ENCODE measurements around the gene TOMM7. TPM values are rescaled to one million over a fixed set of nuclear protein-coding genes. Genes with fewer than 3 reads are reported as not detected.

The TOMM7 gene
- total RNA-seq, 1 donor from 2014 or later, result 414 TPM

- H3K27ac ChIP-seq (ENCODE audit: low read depth, low read length), result peak overlapping the region; percentile 29
These were observed 40.7 kb upstream of the TOMM7 start for GRCh38 chr7:22863156-22863899.

DNA sequence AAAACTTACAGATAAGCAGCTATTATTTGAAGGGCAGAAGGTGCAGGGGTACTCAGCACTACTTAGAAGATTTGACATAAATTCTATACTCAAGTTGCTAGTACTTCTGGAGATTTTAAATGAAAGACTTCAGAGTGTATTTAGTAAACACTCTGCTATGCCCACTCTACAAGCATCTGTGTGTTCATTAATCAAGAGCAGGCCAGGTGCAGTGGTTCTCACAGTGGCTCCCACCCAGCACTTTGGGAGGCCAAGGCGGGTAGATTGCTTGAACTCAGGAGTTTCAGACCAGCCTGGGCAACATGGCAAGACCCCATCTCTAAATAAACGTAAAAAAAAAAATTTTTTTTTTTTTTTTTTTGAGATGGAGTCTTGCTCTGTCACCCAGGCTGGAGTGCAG is 38.9 kb upstream of the TOMM7 start:
- Histone ChIP-seq H3K27me3 (ENCODE audit: control insufficient read depth in 3 of 3, insufficient read depth in 3 of 3, low read length in 3 of 3) (no peaks in the 10 kb centered on the region), H3K4me1 (ENCODE audit: control insufficient read depth in 3 of 3, insufficient read depth in 3 of 3, low read length in 3 of 3) (peaks cover 26 to 31% (median 30%) of the 10 kb centered on the region in 3 donors), H3K9me3 (ENCODE audit: control insufficient read depth in 3 of 3, low read length in 3 of 3) (no peaks in the 10 kb centered on the region), H3K9ac (ENCODE audit: low read depth in 1 of 3, low read length in 3 of 3) (no peak overlapping the region), H3K4me3 (ENCODE audit: low read length in 3 of 3) (no peak overlapping the region), H3K36me3 (ENCODE audit: control insufficient read depth in 3 of 3, insufficient read depth in 3 of 3, low read length in 3 of 3) (peaks cover 4 to 14% (median 13%) of the 10 kb centered on the region in 3 donors), H3K27ac (ENCODE audit: low read depth, low read length) (no peak overlapping the region)

More at GRCh38 chr7:22863156-22863899, 40.7 kb upstream of the TOMM7 start:
- Histone ChIP-seq H3K9me3 (ENCODE audit: control insufficient read depth in 3 of 3, low read length in 3 of 3) (no peaks in the 10 kb centered on the region), H3K4me3 (ENCODE audit: low read length in 3 of 3) (no peak overlapping the region), H3K4me1 (ENCODE audit: control insufficient read depth in 3 of 3, insufficient read depth in 3 of 3, low read length in 3 of 3) (peaks cover 26 to 40% (median 29%) of the 10 kb centered on the region in 3 donors), H3K36me3 (ENCODE audit: control insufficient read depth in 3 of 3, insufficient read depth in 3 of 3, low read length in 3 of 3) (peaks cover 4 to 12% (median 7%) of the 10 kb centered on the region in 3 donors), H3K27me3 (ENCODE audit: control insufficient read depth in 3 of 3, insufficient read depth in 3 of 3, low read length in 3 of 3) (no peaks in the 10 kb centered on the region), H3K9ac (ENCODE audit: low read depth in 1 of 3, low read length in 3 of 3) (no peak overlapping the region)

DNA sequence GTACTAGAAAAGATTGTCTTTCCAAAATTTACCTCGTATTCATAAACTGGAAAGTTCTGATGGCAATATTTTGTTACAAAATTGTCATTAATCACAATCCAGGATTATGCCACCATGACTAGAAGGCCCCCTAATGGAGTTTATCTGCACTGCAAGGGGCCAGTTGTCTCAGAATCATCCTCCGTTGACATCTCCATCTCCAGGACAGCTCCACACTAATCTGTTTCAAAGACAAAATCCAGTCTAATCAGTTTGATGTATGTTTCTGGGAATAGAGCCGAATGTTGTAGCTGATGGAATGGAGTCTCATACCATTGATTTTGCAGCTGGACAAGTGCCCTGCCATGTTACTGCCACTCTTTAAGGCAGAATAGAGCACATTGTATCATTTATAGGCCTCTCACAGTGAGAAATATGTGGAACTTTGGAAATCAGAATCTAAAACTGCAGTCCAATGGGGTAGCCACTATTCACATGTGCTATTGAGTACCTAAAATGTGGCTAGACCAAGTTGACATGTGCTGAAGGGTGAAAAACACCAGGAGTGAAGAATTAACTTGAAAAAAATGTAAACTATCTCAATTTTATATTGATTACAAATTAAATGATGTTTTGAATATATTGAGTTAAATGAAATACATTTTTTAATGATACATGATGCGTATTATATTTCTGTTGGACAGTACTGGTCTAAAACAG is 38.3 kb upstream of the TOMM7 start:
- Histone ChIP-seq H3K4me3 (ENCODE audit: low read length in 3 of 3) (no peak overlapping the region), H3K27ac (ENCODE audit: low read depth, low read length) (peak overlapping the region; percentile 69), H3K36me3 (ENCODE audit: control insufficient read depth in 3 of 3, insufficient read depth in 3 of 3, low read length in 3 of 3) (peaks cover 4 to 14% (median 13%) of the 10 kb centered on the region in 3 donors), H3K27me3 (ENCODE audit: control insufficient read depth in 3 of 3, insufficient read depth in 3 of 3, low read length in 3 of 3) (no peaks in the 10 kb centered on the region), H3K9me3 (ENCODE audit: control insufficient read depth in 3 of 3, low read length in 3 of 3) (no peaks in the 10 kb centered on the region), H3K9ac (ENCODE audit: low read depth in 1 of 3, low read length in 3 of 3) (no peak overlapping the region), H3K4me1 (ENCODE audit: control insufficient read depth in 3 of 3, insufficient read depth in 3 of 3, low read length in 3 of 3) (peaks cover 26 to 37% (median 31%) of the 10 kb centered on the region in 3 donors)

DNA sequence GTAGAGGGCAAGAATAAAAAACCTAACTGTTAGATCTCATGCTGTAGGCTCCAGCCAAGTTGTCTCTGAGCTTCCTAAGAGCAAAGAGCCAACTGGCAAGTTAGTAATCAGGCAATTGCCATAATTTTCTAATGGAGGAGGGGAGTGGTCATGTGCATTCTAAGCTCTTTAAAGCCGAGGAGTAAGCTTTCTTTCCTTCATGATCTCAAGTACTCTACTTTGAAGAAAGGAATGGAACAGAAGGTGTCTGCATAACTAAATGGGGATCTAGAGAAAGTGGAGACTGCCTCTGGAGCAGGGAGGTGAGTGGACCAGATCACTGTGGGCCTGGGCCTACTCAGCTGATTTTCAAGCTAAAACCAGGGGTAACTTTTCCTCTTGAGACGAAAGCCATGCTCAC is 37.7 kb upstream of the TOMM7 start:
- peaks cover 28 to 38% (median 36%) of the 10 kb centered on the region in 3 donors for H3K4me1 ChIP-seq (ENCODE audit: control insufficient read depth in 3 of 3, insufficient read depth in 3 of 3, low read length in 3 of 3)
- H3K27ac ChIP-seq (ENCODE audit: low read depth, low read length), result peak overlapping the region; percentile 69
- peaks cover 4 to 14% (median 13%) of the 10 kb centered on the region in 3 donors for H3K36me3 ChIP-seq (ENCODE audit: control insufficient read depth in 3 of 3, insufficient read depth in 3 of 3, low read length in 3 of 3)
- no peak overlapping the region for H3K4me3 ChIP-seq (ENCODE audit: low read length in 3 of 3)
- no peak overlapping the region for H3K9ac ChIP-seq (ENCODE audit: low read depth in 1 of 3, low read length in 3 of 3)
- no peaks in the 10 kb centered on the region for H3K9me3 ChIP-seq (ENCODE audit: control insufficient read depth in 3 of 3, low read length in 3 of 3)
- H3K27me3 ChIP-seq (ENCODE audit: control insufficient read depth in 3 of 3, insufficient read depth in 3 of 3, low read length in 3 of 3), result no peaks in the 10 kb centered on the region

- Histone ChIP-seq H3K9me3 (ENCODE audit: control insufficient read depth in 3 of 3, low read length in 3 of 3) (no peaks in the 10 kb centered on the region), H3K9ac (ENCODE audit: low read depth in 1 of 3, low read length in 3 of 3) (no peak overlapping the region), H3K4me3 (ENCODE audit: low read length in 3 of 3) (no peak overlapping the region), H3K27ac (ENCODE audit: low read depth, low read length) (peak overlapping the region; percentile 69), H3K36me3 (ENCODE audit: control insufficient read depth in 3 of 3, insufficient read depth in 3 of 3, low read length in 3 of 3) (peaks cover 4 to 14% (median 13%) of the 10 kb centered on the region in 3 donors), H3K27me3 (ENCODE audit: control insufficient read depth in 3 of 3, insufficient read depth in 3 of 3, low read length in 3 of 3) (no peaks in the 10 kb centered on the region), H3K4me1 (ENCODE audit: control insufficient read depth in 3 of 3, insufficient read depth in 3 of 3, low read length in 3 of 3) (peaks cover 30 to 38% (median 33%) of the 10 kb centered on the region in 3 donors)
These were observed 37.1 kb upstream of the TOMM7 start for GRCh38 chr7:22859641-22860290.

DNA sequence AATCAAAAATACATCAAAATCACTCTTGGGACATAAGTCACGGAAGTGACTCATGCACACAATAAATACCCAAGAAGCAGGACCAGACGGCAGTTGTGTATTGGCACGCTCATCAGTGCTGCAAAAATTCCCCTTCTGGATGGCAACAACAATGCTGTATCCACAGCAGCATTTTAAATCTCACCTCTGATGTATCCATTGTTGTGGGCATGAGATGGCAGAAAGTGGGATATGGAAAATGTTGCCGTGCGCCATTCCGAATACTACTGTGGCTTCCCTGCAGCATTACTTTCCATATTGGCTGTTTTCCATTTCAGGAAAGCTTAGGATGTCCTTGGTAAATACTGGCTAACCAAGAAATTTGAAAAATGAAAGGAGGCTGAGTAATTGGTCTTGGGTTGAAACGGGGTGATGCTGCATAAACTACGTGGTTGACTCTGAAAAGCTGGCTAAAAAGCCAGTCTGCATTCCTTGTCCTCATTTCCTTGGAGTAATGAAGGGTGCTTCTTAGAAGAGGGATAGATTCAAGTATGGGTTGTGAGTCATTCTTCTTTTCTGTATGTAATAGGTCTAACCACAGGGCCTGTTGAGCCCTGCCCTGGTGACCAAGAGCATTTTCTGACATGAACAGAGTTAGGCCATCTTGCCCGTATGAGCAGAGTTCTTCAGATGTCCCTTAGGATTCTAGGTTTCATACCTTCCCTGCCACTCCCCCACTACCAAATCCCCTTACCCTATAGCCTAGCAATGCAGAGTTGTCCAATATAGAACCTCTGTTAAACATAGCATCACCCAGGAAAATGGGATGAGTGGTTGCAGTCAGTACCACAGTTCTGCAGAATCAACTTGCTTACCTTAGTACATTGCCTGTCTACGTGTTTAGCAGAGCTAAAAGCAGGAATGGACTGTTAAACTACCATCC is 36.3 kb upstream of the TOMM7 start:
- Histone ChIP-seq H3K4me3 (ENCODE audit: low read length in 3 of 3) (no peak overlapping the region), H3K9me3 (ENCODE audit: control insufficient read depth in 3 of 3, low read length in 3 of 3) (no peaks in the 10 kb centered on the region), H3K27ac (ENCODE audit: low read depth, low read length) (peak overlapping the region; percentile 69), H3K4me1 (ENCODE audit: control insufficient read depth in 3 of 3, insufficient read depth in 3 of 3, low read length in 3 of 3) (peaks cover 30 to 34% (median 31%) of the 10 kb centered on the region in 3 donors), H3K36me3 (ENCODE audit: control insufficient read depth in 3 of 3, insufficient read depth in 3 of 3, low read length in 3 of 3) (peaks cover 4 to 14% (median 13%) of the 10 kb centered on the region in 3 donors), H3K27me3 (ENCODE audit: control insufficient read depth in 3 of 3, insufficient read depth in 3 of 3, low read length in 3 of 3) (no peaks in the 10 kb centered on the region), H3K9ac (ENCODE audit: low read depth in 1 of 3, low read length in 3 of 3) (no peak overlapping the region)

DNA sequence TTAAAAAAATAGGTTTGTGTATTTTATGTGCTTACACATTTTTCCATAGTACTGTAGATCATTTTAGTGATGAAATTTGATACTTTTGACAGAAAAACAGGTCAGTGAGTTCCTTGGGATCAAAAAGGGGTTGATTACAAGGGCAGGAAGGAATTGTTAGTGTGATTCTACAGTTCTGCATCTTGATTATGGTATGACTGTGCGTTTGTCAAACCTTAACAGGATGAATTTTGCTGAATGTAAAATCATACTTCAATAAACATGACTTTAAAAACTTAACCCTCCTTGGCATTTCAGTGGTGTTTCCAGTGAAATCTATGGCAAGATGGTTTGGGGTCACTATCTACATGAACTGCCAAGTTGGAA is 35.6 kb upstream of the TOMM7 start:
- Histone ChIP-seq H3K4me1 (ENCODE audit: control insufficient read depth in 3 of 3, insufficient read depth in 3 of 3, low read length in 3 of 3) (peaks cover 35 to 38% (median 36%) of the 10 kb centered on the region in 3 donors), H3K9ac (ENCODE audit: low read depth in 1 of 3, low read length in 3 of 3) (no peak overlapping the region)

GRCh38 chr7:22856416-22856815 is 33.8 kb upstream of the TOMM7 start:
- Histone ChIP-seq H3K4me1 (ENCODE audit: control insufficient read depth in 3 of 3, insufficient read depth in 3 of 3, low read length in 3 of 3) (peaks cover 38 to 39% (median 39%) of the 10 kb centered on the region in 3 donors), H3K36me3 (ENCODE audit: control insufficient read depth in 3 of 3, insufficient read depth in 3 of 3, low read length in 3 of 3) (peaks cover 2 to 14% (median 13%) of the 10 kb centered on the region in 3 donors), H3K4me3 (ENCODE audit: low read length in 3 of 3) (peak overlapping the region; percentile 24 to 85 (median 31)), H3K9ac (ENCODE audit: low read depth in 1 of 3, low read length in 3 of 3) (peak overlapping the region in 2 of 3 donors; percentile 30 to 68), H3K27me3 (ENCODE audit: control insufficient read depth in 3 of 3, insufficient read depth in 3 of 3, low read length in 3 of 3) (no peaks in the 10 kb centered on the region), H3K9me3 (ENCODE audit: control insufficient read depth in 3 of 3, low read length in 3 of 3) (no peaks in the 10 kb centered on the region), H3K27ac (ENCODE audit: low read depth, low read length) (peak overlapping the region; percentile 99)

More for the DNA sequence above, 35.6 kb upstream of the TOMM7 start:
- Histone ChIP-seq H3K4me3 (ENCODE audit: low read length in 3 of 3) (no peak overlapping the region), H3K36me3 (ENCODE audit: control insufficient read depth in 3 of 3, insufficient read depth in 3 of 3, low read length in 3 of 3) (peaks cover 2 to 14% (median 13%) of the 10 kb centered on the region in 3 donors), H3K27ac (ENCODE audit: low read depth, low read length) (peak overlapping the region; percentile 69), H3K27me3 (ENCODE audit: control insufficient read depth in 3 of 3, insufficient read depth in 3 of 3, low read length in 3 of 3) (no peaks in the 10 kb centered on the region), H3K9me3 (ENCODE audit: control insufficient read depth in 3 of 3, low read length in 3 of 3) (no peaks in the 10 kb centered on the region)

DNA sequence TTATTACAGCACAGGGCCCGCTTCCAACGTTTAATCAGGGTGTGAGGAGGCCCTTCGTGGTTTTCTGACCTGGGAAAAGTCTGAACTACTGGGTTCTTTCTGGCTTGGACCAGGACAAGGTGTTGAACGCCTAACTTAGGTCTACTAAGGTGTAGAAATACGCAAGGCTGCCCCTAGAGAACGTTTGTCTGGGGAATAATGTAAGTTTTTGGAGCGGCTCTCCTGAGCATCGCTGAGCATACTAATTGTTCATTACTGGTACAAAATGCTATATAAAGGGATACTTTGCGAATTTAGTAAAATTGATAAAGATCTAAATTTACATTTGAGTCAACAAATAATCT is 32.4 kb upstream of the TOMM7 start:
- Histone ChIP-seq H3K27ac (ENCODE audit: low read depth, low read length) (peak overlapping the region; percentile 99), H3K9ac (ENCODE audit: low read depth in 1 of 3, low read length in 3 of 3) (peak overlapping the region; percentile 93 to 98 (median 96)), H3K4me1 (ENCODE audit: control insufficient read depth in 3 of 3, insufficient read depth in 3 of 3, low read length in 3 of 3) (peaks cover 34 to 37% (median 35%) of the 10 kb centered on the region in 3 donors), H3K36me3 (ENCODE audit: control insufficient read depth in 3 of 3, insufficient read depth in 3 of 3, low read length in 3 of 3) (peaks cover 0 to 10% (median 7%) of the 10 kb centered on the region in 3 donors), H3K9me3 (ENCODE audit: control insufficient read depth in 3 of 3, low read length in 3 of 3) (no peaks in the 10 kb centered on the region), H3K27me3 (ENCODE audit: control insufficient read depth in 3 of 3, insufficient read depth in 3 of 3, low read length in 3 of 3) (no peaks in the 10 kb centered on the region), H3K4me3 (ENCODE audit: low read length in 3 of 3) (peak overlapping the region; percentile 83 to 87 (median 85))

Data from skeletal muscle tissue (tissue), 4 donors.